Measurements from ENCODE around the gene ADH6. TPM values are rescaled to one million over a fixed set of nuclear protein-coding genes. Genes with fewer than 3 reads are reported as not detected.

The ADH6 gene
- total and polyA plus RNA-seq, 7 donors, result 0.03 TPM; not detected in 6

DNA sequence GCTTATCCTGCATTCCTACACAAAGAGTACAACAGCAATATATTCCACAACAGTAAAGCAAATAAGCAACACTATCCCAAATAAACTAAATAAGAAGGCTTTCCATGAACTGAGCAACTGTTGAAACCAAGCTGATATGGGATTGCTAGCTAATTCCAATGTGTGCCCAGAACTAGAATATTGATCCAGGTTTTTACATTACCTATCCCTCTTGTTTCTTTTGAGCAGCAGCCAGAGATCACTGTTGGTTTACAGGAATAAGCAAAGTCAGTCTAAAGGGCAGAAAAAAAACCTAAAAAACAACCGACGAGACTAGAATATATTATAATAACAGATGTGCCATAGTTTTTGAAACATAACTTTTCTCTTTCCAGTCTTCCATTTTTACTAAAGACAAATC is 52.5 kb downstream of the ADH6 start:
- DNase-seq (no peak), ATAC-seq (no peak)
- Histone ChIP-seq H3K9me3 (no peaks in the 10 kb centered on the region), H3K27ac (no peak overlapping the region), H3K4me3 (no peak overlapping the region), H3K36me3 (ENCODE audit: insufficient read depth in 1 of 2, low read depth in 1 of 2) (no peaks in the 10 kb centered on the region), H3K27me3 (ENCODE audit: insufficient read depth in 3 of 3, low read length in 2 of 3) (no peaks in the 10 kb centered on the region), H3K4me1 (no peaks in the 10 kb centered on the region)
- WGBS, 3 donors, result 60 to 70% (median 68%) methylated on average over 2 of the region's 2 CpGs
- TF ChIP-seq, protein P1, sequence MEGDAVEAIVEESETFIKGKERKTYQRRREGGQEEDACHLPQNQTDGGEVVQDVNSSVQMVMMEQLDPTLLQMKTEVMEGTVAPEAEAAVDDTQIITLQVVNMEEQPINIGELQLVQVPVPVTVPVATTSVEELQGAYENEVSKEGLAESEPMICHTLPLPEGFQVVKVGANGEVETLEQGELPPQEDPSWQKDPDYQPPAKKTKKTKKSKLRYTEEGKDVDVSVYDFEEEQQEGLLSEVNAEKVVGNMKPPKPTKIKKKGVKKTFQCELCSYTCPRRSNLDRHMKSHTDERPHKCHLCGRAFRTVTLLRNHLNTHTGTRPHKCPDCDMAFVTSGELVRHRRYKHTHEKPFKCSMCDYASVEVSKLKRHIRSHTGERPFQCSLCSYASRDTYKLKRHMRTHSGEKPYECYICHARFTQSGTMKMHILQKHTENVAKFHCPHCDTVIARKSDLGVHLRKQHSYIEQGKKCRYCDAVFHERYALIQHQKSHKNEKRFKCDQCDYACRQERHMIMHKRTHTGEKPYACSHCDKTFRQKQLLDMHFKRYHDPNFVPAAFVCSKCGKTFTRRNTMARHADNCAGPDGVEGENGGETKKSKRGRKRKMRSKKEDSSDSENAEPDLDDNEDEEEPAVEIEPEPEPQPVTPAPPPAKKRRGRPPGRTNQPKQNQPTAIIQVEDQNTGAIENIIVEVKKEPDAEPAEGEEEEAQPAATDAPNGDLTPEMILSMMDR (IDR thresholded peaks at IDR 0.05), result no peak
- intact Hi-C loops (cut with DNase I), result no loop called here

DNA sequence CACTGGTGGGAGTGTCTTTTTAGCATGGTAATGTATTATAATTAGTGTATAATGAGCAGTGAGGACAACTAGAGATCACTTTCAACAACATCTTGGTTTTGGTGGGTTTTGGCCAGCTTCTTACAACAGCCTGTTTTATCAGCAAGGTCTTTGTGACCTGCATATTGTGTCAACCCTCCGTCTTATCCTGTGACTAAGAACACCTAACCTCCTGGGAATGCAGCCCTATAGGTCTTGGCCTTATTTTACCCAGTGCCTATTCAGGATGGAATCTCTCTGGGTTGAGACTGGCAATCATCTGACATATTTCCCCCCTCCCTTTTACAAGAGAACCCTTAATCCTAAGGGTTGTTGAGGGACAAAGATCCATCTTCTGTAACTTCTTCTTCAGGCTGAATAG is 53.1 kb downstream of the ADH6 start:
- no peaks in the 10 kb centered on the region for H3K4me1 ChIP-seq
- no peaks in the 10 kb centered on the region for H3K27me3 ChIP-seq (ENCODE audit: insufficient read depth in 3 of 3, low read length in 2 of 3)
- no peaks in the 10 kb centered on the region for H3K36me3 ChIP-seq (ENCODE audit: insufficient read depth in 1 of 2, low read depth in 1 of 2)
- TF ChIP-seq, protein P1 (IDR thresholded peaks at IDR 0.05), result no peak
- no peak overlapping the region for H3K4me3 ChIP-seq
- DNase-seq (no peak), ATAC-seq (no peak)
- 86 to 90% (median 87%) methylated on average over 1 of the region's 1 CpG for WGBS, 3 donors
- no peak overlapping the region for H3K27ac ChIP-seq
- H3K9me3 ChIP-seq, result no peaks in the 10 kb centered on the region
- intact Hi-C loops (cut with DNase I), result no loop called here

GRCh38 chr4:99161373-99162099 is 57.5 kb downstream of the ADH6 start:
- H3K36me3 ChIP-seq (ENCODE audit: insufficient read depth in 1 of 2, low read depth in 1 of 2), result no peaks in the 10 kb centered on the region
- H3K4me3 ChIP-seq, result no peak overlapping the region
- no peaks in the 10 kb centered on the region for H3K9me3 ChIP-seq
- no peak for ATAC-seq
- H3K4me1 ChIP-seq, result no peaks in the 10 kb centered on the region
- no peak overlapping the region for H3K27ac ChIP-seq
- 91 to 93% (median 92%) methylated on average over 3 of the region's 3 CpGs for WGBS, 3 donors
- intact Hi-C loops (cut with DNase I), result no loop called here
- TF ChIP-seq, protein P1 (IDR thresholded peaks at IDR 0.05), result no peak
- no peak for DNase-seq
- no peaks in the 10 kb centered on the region for H3K27me3 ChIP-seq (ENCODE audit: insufficient read depth in 3 of 3, low read length in 2 of 3)

DNA sequence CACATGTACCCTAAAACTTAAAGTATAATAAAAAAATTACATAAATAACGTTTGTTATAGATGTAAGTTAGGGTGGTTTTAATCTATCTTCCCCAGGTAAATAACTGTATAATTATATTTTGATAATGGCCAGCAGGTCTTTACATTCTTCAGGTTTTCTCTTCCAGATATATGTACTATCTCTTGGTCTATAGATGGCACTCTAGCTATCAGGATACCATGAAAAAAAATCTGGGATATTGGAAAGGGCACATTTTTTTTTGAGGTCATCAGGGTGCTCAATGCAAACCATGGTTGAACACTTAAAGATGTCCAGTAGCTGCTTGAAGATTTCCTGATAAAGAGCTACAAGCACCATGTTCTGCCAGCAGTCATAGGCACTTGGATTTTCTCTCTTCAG is 59.3 kb downstream of the ADH6 start:
- Histone ChIP-seq H3K27me3 (ENCODE audit: insufficient read depth in 3 of 3, low read length in 2 of 3) (no peaks in the 10 kb centered on the region), H3K27ac (no peak overlapping the region), H3K9me3 (no peaks in the 10 kb centered on the region), H3K4me3 (no peak overlapping the region), H3K4me1 (no peaks in the 10 kb centered on the region), H3K36me3 (ENCODE audit: insufficient read depth in 1 of 2, low read depth in 1 of 2) (no peaks in the 10 kb centered on the region)
- WGBS, 3 donors, result 64 to 82% (median 71%) methylated on average over 1 of the region's 1 CpG
- no peak for DNase-seq
- no peak for ATAC-seq
- TF ChIP-seq, protein P1 (IDR thresholded peaks at IDR 0.05), result no peak
- intact Hi-C loops (cut with DNase I), result no loop called here

GRCh38 chr4:99157478-99157935 is 61.5 kb downstream of the ADH6 start:
- H3K4me3 ChIP-seq, result no peak overlapping the region
- ATAC-seq, result no peak
- intact Hi-C loops (cut with DNase I), result no loop called here
- H3K27ac ChIP-seq, result no peak overlapping the region
- no peak for DNase-seq
- H3K9me3 ChIP-seq, result no peaks in the 10 kb centered on the region
- WGBS, 3 donors, result 82 to 84% (median 84%) methylated on average over 3 of the region's 3 CpGs
- TF ChIP-seq, protein P1 (IDR thresholded peaks at IDR 0.05), result no peak
- no peaks in the 10 kb centered on the region for H3K4me1 ChIP-seq
- no peaks in the 10 kb centered on the region for H3K36me3 ChIP-seq (ENCODE audit: insufficient read depth in 1 of 2, low read depth in 1 of 2)
- no peaks in the 10 kb centered on the region for H3K27me3 ChIP-seq (ENCODE audit: insufficient read depth in 3 of 3, low read length in 2 of 3)
